Skeletal muscle tissue (tissue), 4 donors: ENCODE measurements around the gene BOLL. TPM values are rescaled to one million over a fixed set of nuclear protein-coding genes. Genes with fewer than 3 reads are reported as not detected.
"Not testable (repeated sequence)": the region's sequence is repeated elsewhere in the genome, so short reads cannot be mapped to it uniquely, and the experiment has no call there.

Source experiments
- H3K27ac ChIP-seq: one replicate; pipeline ENCODE4 v1.7.0; 2013; ENCODE audit warnings: mild to moderate bottlenecking, low read depth, low read length, inconsistent platforms
- H3K27me3 ChIP-seq, 3 donors: one replicate each; pipeline ENCODE4 v1.7.0; 2013; ENCODE audit warnings: low read length in 3 of 3; ENCODE audit not compliant: control insufficient read depth in 3 of 3, insufficient read depth in 3 of 3
- H3K36me3 ChIP-seq, 3 donors: one replicate each; pipeline ENCODE4 v1.7.0; 2013; ENCODE audit warnings: low read length in 3 of 3; ENCODE audit not compliant: control insufficient read depth in 3 of 3, insufficient read depth in 3 of 3
- H3K4me1 ChIP-seq, 3 donors: one replicate each; pipeline ENCODE4 v1.7.0; 2013; ENCODE audit warnings: low read length in 3 of 3, mild to moderate bottlenecking in 3 of 3; ENCODE audit not compliant: control insufficient read depth in 3 of 3, insufficient read depth in 3 of 3
- H3K4me3 ChIP-seq, 3 donors: one replicate each; pipeline ENCODE4 v1.7.0; 2013; ENCODE audit warnings: low read length in 3 of 3
- H3K9ac ChIP-seq, 3 donors: one replicate each; pipeline ENCODE4 v1.7.0; 2013; ENCODE audit warnings: low read length in 3 of 3, mild to moderate bottlenecking in 3 of 3, moderate library complexity in 2 of 3, low read depth in 1 of 3
- H3K9me3 ChIP-seq, 3 donors: one replicate each; pipeline ENCODE4 v1.7.0; 2013; ENCODE audit warnings: low read length in 3 of 3; ENCODE audit not compliant: control insufficient read depth in 3 of 3
- total RNA-seq: library from RNA; depleted of rRNA; stranded (reverse); fragments of >200 nt; gene quantifications from one replicate; pipeline ENCODE4 v1.2.3, GENCODE V29; 2014
- donor health status: Osteomylitis.

The BOLL gene, protein sequence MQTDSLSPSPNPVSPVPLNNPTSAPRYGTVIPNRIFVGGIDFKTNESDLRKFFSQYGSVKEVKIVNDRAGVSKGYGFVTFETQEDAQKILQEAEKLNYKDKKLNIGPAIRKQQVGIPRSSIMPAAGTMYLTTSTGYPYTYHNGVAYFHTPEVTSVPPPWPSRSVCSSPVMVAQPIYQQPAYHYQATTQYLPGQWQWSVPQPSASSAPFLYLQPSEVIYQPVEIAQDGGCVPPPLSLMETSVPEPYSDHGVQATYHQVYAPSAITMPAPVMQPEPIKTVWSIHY
- 2.6 TPM for total RNA-seq

DNA sequence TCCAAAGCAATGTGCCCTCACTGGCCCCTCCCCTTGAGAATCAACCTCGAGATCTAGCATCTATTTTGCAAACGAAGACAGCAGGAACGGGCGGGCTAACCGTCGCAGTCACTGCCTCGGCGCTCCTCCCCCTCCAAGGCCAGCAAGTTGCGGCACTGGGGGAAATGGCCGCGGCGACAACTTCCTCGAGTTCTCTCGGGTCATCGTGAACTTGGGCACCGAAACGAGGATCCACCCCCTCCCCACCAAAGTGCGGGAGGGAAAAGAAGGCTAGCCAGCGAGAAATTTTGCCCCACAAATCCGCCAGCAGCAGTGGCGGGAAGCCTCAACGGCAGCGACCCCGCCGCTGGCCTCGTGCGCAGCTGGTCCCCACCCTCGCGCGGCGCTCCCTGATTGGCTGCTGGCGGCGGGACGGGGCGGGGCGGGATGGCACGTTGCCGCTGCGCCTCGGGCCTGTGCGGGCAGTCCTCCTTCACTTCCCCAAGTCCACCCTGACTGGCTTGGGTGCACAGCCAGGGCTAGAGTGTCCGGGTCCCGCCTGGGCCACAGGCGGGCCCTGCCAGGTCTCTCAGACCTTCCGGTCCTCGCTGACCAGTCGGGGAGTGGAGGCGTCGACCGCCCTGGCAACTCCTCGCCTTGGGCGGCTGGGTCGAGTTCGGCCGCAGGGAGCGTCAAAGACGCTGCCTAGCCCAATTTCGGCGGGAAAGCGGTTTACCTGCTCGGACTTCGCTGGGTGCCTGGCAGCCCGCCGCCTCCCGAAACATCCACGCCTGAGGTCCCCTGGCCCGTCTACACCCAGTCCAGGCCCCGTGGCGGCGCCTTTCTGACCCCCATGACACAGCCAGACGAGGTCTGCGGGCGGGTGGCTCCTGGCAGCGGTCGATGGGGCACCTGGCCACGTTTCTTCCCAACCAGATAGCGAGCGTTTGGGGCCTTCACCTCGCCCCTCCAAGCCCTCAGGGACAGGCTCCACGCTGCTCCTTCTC is at the start of gene BOLL:
BOLL (minus strand) TSS at position 364 of the 986 bp plus-strand sequence. CDS start 3,469 bp downstream, outside the sequence.
- Histone ChIP-seq H3K27ac (peak within 1 kb of the TSS; percentile 97), H3K4me1 (peaks cover 0 to 7% (median 5%) of the 10 kb centered on the region in 3 donors), H3K4me3 (peak within 1 kb of the TSS; percentile 75 to 85 (median 84)), H3K36me3 (no peaks in the 10 kb centered on the region), H3K27me3 (peaks cover 5 to 11% (median 7%) of the 10 kb centered on the region in 3 donors), H3K9me3 (no peaks in the 10 kb centered on the region), H3K9ac (peak within 1 kb of the TSS; percentile 76 to 98 (median 94))

DNA sequence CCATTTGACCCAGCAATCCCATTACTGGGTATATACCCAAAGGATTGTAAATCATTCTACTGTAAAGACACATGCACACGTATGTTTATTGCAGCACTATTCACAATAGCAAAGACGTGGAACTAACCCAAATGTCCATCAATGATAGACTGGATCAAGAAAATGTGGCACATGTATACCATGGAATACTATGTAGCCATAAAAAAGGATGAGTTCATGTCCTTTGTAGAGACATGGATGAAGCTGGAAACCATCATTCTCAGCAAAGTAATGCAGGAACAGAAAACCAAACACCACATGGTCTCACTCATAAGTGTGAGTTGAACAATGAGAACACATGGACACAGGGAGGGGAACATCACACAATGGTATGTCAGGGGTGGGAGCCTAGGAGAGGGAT is 49.7 kb upstream of the BOLL start:
- not testable (repeated sequence) for H3K27me3 ChIP-seq, H3K27ac ChIP-seq, H3K36me3 ChIP-seq, H3K9me3 ChIP-seq, H3K4me1 ChIP-seq, H3K4me3 ChIP-seq, H3K9ac ChIP-seq

DNA sequence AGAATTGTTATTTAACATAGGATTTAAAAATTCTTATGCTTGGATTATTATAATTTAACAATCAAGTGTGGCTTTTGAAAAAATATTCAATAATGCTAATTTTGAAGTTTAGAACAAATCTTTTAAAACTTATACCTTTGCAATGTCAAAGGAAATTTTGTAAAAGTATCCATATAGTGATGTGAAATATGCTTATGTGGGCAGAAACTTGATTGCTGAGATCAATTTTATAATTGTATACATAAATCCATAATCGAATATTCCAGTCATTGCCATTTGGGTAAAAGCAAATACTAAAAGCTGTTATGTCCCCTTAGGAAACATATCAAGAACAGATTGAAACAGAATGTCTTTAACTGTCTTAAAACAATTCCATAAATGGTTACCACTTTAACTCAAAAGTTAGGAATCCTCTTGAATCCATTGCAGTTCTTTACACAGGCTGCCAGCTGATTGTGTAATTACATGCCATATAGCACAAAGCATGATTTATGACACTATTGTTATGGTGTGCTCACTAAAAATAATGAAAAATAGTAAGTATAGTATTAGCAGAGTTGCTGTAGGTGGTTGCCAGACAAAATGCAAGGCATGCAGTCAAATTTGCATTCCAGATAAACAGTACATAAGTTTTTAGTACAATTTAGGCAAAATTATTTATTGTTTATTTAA is 43.5 kb upstream of the BOLL start:
- H3K9me3 ChIP-seq, result no peaks in the 10 kb centered on the region
- no peaks in the 10 kb centered on the region for H3K27me3 ChIP-seq
- no peak overlapping the region for H3K9ac ChIP-seq
- no peak overlapping the region for H3K4me3 ChIP-seq
- no peaks in the 10 kb centered on the region for H3K36me3 ChIP-seq
- H3K4me1 ChIP-seq, result no peaks in the 10 kb centered on the region
- no peak overlapping the region for H3K27ac ChIP-seq

DNA sequence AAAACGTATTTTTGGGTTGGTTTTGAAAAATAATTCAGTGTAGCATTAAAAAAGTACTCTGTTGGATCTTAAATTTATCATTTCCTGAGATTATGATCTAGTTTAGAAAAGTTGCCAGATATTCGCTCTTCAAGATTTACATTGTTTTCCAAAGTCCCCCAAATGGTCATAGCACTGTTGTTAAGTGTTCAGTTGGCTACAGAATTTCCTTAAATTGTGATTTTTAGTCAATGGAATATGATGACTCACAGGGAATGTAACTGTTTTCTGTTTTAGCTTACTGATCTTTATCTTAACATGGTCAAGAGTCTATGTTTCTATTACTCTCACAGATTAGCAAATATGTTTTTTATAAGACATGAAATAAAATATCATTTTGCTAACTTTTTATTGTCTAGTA is 42.5 kb upstream of the BOLL start:
- no peak overlapping the region for H3K9ac ChIP-seq
- H3K27me3 ChIP-seq, result no peaks in the 10 kb centered on the region
- H3K36me3 ChIP-seq, result no peaks in the 10 kb centered on the region
- no peak overlapping the region for H3K4me3 ChIP-seq
- H3K4me1 ChIP-seq, result no peaks in the 10 kb centered on the region
- no peak overlapping the region for H3K27ac ChIP-seq
- no peaks in the 10 kb centered on the region for H3K9me3 ChIP-seq

DNA sequence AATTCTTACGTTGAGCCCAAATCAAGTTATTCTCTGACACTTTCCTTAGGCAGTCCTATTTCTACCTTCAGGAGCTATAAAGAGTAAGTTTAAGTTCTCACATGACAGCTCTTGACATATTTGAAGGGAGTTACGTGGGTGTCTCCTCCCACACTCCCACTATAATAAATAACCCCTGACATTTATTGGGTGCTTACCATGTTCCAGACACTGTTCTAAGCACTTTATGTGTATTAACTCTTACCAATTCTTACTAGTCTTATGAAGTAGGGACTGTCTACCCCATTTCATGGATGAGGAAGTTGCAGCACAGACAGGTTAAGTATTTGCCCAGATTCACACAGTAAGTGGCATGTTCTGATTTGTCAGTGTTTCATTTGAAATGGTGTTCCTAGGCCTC is 37.2 kb upstream of the BOLL start:
- Histone ChIP-seq H3K9ac (no peak overlapping the region), H3K27ac (no peak overlapping the region), H3K36me3 (no peaks in the 10 kb centered on the region), H3K4me1 (peaks cover 0 to 9% (median 0%) of the 10 kb centered on the region in 3 donors), H3K27me3 (no peaks in the 10 kb centered on the region), H3K4me3 (no peak overlapping the region), H3K9me3 (no peaks in the 10 kb centered on the region)

DNA sequence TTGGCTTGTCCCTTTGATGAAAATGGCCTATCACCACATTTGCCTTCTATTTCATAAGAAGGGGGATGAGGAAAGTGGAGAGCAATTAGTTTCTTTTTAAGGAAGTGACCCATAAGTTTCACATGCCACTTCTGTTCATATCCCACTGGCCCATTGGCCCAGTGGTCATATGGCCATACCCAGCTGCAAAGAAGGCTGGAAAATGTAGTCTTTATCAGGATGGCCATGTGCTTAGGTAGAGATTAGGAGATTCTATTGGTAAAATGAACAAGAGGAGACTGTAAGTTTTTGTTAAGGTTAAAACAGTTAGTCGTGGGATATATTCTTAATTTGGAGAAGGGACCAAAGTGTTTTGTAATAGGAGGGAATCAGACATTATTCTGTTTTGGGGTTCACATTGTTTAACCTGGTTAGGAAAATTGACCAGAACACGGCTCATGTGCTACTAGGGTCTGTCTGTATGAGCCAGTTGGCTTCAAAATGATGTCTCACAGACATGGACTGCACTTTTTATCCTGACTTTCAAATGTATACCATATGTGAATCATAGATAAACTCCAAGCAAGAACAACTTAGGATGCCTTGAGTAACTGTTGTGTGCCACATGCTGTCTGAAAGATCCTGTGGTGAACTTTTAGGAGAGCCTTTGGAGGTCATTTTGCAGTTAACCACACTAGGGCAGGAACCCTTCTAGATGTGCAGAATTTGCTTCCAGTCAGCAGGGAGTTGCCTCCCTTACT is 36.6 kb upstream of the BOLL start:
- no peaks in the 10 kb centered on the region for H3K9me3 ChIP-seq
- no peak overlapping the region for H3K27ac ChIP-seq

DNA sequence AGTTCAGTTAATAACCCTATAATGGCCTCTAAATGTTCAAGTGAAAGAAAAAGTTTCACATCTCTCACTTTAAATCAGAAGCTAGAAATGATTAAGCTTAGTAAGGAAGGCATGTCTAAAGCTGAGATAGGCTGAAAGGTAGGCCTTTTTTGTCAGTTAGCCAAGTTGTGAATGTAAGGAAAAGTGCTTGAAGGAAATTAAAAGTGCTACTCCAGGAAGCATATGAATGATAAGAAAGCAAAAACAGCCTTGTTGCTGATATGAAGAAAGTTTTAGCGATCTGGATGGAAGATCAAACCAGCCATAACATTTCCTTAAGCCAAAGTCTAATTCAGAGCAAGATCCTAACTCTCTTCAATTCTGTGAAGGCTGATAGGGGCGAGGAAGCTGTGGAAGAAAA is 29.4 kb upstream of the BOLL start:
- Histone ChIP-seq H3K36me3 (no peaks in the 10 kb centered on the region), H3K4me1 (peaks cover 0 to 9% (median 0%) of the 10 kb centered on the region in 3 donors), H3K9ac (no peak overlapping the region), H3K27me3 (no peaks in the 10 kb centered on the region), H3K27ac (no peak overlapping the region), H3K9me3 (no peaks in the 10 kb centered on the region), H3K4me3 (no peak overlapping the region)

More for the DNA sequence above, 36.6 kb upstream of the BOLL start:
- no peak overlapping the region for H3K4me3 ChIP-seq
- no peaks in the 10 kb centered on the region for H3K27me3 ChIP-seq
- peaks cover 0 to 9% (median 0%) of the 10 kb centered on the region in 3 donors for H3K4me1 ChIP-seq
- no peak overlapping the region for H3K9ac ChIP-seq
- H3K36me3 ChIP-seq, result no peaks in the 10 kb centered on the region

DNA sequence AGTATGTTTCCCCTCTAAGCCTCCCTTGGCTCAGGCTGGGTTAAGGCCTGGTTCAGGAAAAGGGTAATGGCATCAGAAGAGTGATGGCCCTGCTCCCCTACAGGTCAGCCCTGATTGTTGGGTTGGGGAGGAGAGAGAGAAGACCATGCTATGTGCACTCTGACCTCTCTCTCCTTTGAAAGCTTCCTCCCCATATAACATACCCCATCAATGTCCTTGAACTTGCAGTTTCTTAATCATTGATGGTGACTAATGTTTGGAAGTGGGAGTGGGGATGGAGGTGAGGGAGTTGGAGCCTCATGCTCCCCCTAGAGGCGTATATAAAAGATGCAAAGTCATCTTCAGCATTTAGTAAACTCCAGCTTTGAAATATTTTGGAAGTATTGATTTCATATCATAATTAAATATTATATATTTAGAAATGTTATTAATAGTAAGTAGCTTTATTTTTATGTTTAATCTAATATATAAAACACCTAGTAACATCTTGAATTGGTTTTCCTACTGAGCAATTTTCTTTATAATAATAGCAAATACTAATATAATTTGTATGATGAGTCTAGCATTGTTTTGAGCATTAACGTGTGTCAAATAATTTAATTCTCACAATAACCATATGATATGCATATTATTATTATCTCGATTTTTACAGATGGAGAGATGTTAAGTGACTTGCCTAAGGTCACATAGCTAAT is 28.1 kb upstream of the BOLL start:
- no peaks in the 10 kb centered on the region for H3K27me3 ChIP-seq
- H3K4me3 ChIP-seq, result no peak overlapping the region
- H3K36me3 ChIP-seq, result no peaks in the 10 kb centered on the region
- H3K9ac ChIP-seq, result no peak overlapping the region
- no peaks in the 10 kb centered on the region for H3K9me3 ChIP-seq
- H3K27ac ChIP-seq, result no peak overlapping the region
- H3K4me1 ChIP-seq, result peaks cover 3 to 19% (median 5%) of the 10 kb centered on the region in 3 donors

DNA sequence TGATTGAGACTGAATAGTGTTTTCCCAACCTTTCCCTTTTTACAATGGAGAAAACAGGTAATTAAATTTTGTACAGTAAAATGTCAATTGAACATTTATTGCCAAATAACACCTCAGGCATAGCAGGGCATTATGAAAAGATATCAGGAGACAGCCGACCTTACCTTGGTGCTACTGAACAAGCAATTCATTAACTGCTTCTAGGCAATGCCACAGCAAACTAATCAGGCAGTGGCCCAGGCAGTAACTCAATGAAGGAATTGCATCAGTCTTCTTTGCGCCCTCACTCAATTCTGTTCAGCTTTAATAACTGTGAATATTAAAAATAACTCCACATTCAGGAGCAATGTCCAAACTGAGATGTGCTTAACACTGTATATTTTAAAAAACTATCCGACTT is 25.4 kb upstream of the BOLL start:
- Histone ChIP-seq H3K27me3 (no peaks in the 10 kb centered on the region), H3K9me3 (no peaks in the 10 kb centered on the region), H3K36me3 (no peaks in the 10 kb centered on the region), H3K4me3 (no peak overlapping the region), H3K4me1 (peaks cover 3 to 24% (median 17%) of the 10 kb centered on the region in 3 donors), H3K9ac (no peak overlapping the region), H3K27ac (no peak overlapping the region)
